Uterus (tissue), 4 donors: Measurements from ENCODE around the gene LASP1. TPM values are rescaled to one million over a fixed set of nuclear protein-coding genes. Genes with fewer than 3 reads are reported as not detected.

Experiments
- DNase-seq, 2 donors: peaks; one replicate each; pipeline ENCODE4 v3.0.0-alpha.2; 2019 to 2020
- H3K27ac ChIP-seq, 2 donors: fragments of 200-600 bp; sonication (generic); 1 replicate in 1 of 2; 2 replicates in 1 of 2; pipeline ENCODE4 v1.5.1; 2016 to 2018
- H3K27me3 ChIP-seq, 2 donors: fragments of 200-600 bp; sonication (generic); one replicate each; pipeline ENCODE4 v1.5.1; 2018 to 2019; ENCODE audit warnings: control low read depth in 1 of 2
- H3K36me3 ChIP-seq, 2 donors: fragments of 200-600 bp; sonication (generic); one replicate each; pipeline ENCODE4 v1.5.1; 2019; ENCODE audit warnings: control low read depth in 1 of 2
- H3K4me1 ChIP-seq, 2 donors: fragments of 200-600 bp; sonication (generic); one replicate each; pipeline ENCODE4 v1.5.1; 2018 to 2019; ENCODE audit warnings: control low read depth in 1 of 2
- H3K4me3 ChIP-seq, 2 donors: fragments of 200-600 bp; sonication (generic); 1 replicate in 1 of 2; 2 replicates in 1 of 2; pipeline ENCODE4 v1.5.1; 2018 to 2019; ENCODE audit warnings: mild to moderate bottlenecking in 1 of 2
- H3K9me3 ChIP-seq, 2 donors: fragments of 200-600 bp; sonication (generic); one replicate each; pipeline ENCODE4 v1.5.1; 2019; ENCODE audit warnings: control low read depth in 1 of 2
- POLR2A ChIP-seq, 2 donors: fragments of 450-650 bp; IDR thresholded peaks; one replicate each; pipeline ENCODE4 v1.6.1; 2016; ENCODE audit warnings: antibody characterized with exemption in 2 of 2, mild to moderate bottlenecking in 1 of 2, moderate library complexity in 1 of 2
- intact Hi-C: fragments of 100-400 bp; cut with DNase I; formaldehyde crosslinking; loops from one replicate; pipeline ENCODE4 v1.15.1; 2023; ENCODE audit warnings: low total_unique reads
- total RNA-seq, 4 donors: library from RNA; depleted of rRNA in 3 of 4; stranded (reverse); fragments of >200 nt in 3 of 4; gene quantifications; one replicate each; pipeline versions ENCODE4 v1.1.0 to v1.2.4, GENCODE V29; 2014 to 2023
- TF ChIP-seq, protein P1 (sequence below), 4 experiments: fragments of 200-600 bp in 2 of 4; fragments of 450-650 bp in 2 of 4; sonication (generic) in 2 of 4; IDR thresholded peaks; one replicate each; pipeline ENCODE4 v1.5.1; 2016 to 2019; ENCODE audit warnings: antibody characterized with exemption in 4 of 4, mild to moderate bottlenecking in 2 of 4, moderate library complexity in 1 of 4
- donor health status: DM: yes; HTN: yes; CAD: no.

LASP1 gene
- total RNA-seq, 4 donors from 2014 or later = 21.2 to 119 (median 58.2) TPM

DNA sequence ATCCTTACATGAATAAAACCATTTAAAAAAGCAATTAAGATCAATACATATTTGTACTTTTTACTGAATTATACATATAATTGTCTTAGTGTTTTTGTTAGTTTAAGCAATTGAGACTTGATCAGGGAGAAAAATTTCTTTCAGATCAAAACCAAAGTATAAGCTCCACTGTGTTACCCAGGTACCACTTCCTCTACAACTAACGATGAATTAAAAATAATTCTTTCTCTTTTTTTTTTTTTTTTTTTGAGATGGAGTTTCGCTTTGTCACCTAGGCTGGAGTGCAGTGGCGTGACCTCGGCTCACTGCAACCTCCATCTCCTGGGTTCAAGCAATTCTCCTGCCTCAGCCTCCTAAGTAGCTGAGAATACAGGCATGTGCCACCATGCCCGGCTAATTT lies 90.5 kb downstream of the LASP1 start:
- Histone ChIP-seq H3K9me3 (no peaks in the 10 kb centered on the region), H3K36me3 (no peaks in the 10 kb centered on the region), H3K27me3 (no peaks in the 10 kb centered on the region), H3K4me3 (no peak overlapping the region), H3K27ac (no peak overlapping the region), H3K4me1 (no peaks in the 10 kb centered on the region)
- intact Hi-C loops = no loop called here
- TF ChIP-seq, protein P1, sequence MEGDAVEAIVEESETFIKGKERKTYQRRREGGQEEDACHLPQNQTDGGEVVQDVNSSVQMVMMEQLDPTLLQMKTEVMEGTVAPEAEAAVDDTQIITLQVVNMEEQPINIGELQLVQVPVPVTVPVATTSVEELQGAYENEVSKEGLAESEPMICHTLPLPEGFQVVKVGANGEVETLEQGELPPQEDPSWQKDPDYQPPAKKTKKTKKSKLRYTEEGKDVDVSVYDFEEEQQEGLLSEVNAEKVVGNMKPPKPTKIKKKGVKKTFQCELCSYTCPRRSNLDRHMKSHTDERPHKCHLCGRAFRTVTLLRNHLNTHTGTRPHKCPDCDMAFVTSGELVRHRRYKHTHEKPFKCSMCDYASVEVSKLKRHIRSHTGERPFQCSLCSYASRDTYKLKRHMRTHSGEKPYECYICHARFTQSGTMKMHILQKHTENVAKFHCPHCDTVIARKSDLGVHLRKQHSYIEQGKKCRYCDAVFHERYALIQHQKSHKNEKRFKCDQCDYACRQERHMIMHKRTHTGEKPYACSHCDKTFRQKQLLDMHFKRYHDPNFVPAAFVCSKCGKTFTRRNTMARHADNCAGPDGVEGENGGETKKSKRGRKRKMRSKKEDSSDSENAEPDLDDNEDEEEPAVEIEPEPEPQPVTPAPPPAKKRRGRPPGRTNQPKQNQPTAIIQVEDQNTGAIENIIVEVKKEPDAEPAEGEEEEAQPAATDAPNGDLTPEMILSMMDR (IDR thresholded peaks at IDR 0.05) = no peak
- no peak for TF ChIP-seq POLR2A (IDR thresholded peaks at IDR 0.05)
- DNase-seq = no peak

DNA sequence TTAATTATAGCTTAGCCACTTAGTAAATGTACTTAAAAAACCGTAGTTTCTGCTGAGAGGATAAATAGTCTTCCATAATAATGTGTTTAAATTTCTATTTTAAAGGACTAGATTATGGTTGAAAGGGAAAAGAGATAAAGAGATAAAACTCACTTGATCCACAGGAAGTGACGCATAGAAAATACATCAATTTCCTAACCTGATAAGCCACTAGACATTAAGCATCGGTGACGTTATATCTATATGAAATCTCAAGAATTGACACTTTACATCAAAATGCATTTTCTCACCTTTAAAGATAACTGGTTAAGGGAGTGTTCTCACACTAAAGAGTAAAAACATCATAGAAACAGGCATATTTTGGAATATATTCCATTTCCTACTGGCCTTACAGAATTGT lies 91.6 kb downstream of the LASP1 start:
- intact Hi-C loops = no loop called here
- Histone ChIP-seq H3K4me3 (no peak overlapping the region), H3K36me3 (no peaks in the 10 kb centered on the region), H3K27me3 (no peaks in the 10 kb centered on the region), H3K4me1 (no peaks in the 10 kb centered on the region), H3K9me3 (no peaks in the 10 kb centered on the region), H3K27ac (no peak overlapping the region)
- DNase-seq = no peak
- TF ChIP-seq, protein P1 (IDR thresholded peaks at IDR 0.05) = no peak
- TF ChIP-seq POLR2A (IDR thresholded peaks at IDR 0.05) = no peak

DNA sequence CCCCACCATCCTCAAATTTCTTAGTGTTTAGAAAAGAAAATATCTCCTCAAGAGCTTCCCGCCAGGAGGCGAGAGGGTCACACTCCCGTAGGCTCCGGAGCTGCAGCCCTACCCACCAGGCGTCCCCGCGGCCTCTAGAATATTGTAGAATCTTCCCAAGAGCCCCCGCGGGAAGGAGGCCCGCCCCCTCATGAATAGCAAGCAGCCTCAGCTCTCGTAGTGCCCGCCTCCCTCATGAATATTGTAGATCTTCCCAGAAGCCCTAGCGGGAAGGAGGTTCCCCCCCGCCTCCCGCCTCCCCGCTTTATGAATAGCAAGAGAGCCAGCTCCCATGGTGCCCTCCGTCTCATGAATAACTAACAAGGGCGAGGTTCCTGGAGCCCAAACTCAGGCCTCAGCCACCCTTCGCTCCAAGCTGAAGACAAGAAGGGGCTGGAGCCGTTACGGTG lies 97.5 kb downstream of the LASP1 start, which contains the start of gene FBXO47:
Gene FBXO47, minus strand, starts transcription at position 114 of the 449 bp plus-strand sequence. CDS start 4,378 bp downstream, outside the sequence.
- peak within 1 kb of the TSS; percentile 7 to 11 for H3K4me3 ChIP-seq
- intact Hi-C loops = no loop called here
- peak; percentile 93 to 96 for DNase-seq
- no peaks in the 10 kb centered on the region for H3K4me1 ChIP-seq
- H3K27ac ChIP-seq = peak within 1 kb of the TSS; percentile 75 to 89
- TF ChIP-seq, protein P1 (IDR thresholded peaks at IDR 0.05) = peak; percentile 23 to 54 (median 37)
- peak; percentile 26 to 67 for TF ChIP-seq POLR2A (IDR thresholded peaks at IDR 0.05)
- no peaks in the 10 kb centered on the region for H3K36me3 ChIP-seq
- H3K27me3 ChIP-seq = no peaks in the 10 kb centered on the region
- no peaks in the 10 kb centered on the region for H3K9me3 ChIP-seq

DNA sequence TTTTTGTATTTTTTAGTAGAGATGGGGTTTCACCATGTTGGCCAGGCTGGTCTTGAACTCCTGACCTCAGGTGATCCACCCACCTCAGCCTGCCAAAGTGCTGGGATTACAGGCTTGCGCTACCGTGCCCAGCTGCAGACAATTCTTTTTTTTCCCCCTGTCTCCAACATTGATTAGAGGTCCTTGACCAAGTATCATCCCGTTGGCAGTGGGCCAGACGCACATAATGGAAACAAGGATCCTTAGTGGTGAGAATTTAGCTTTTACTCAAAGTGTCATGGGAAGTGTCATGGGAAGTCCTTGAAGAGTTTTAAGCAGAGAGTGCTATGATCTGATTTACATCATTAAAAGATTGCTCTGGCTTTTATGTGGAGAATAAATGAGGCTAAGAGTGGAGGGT lies 99.4 kb downstream of the LASP1 start:
- TF ChIP-seq, protein P1 (IDR thresholded peaks at IDR 0.05) = no peak
- no peak for TF ChIP-seq POLR2A (IDR thresholded peaks at IDR 0.05)
- no peaks in the 10 kb centered on the region for H3K9me3 ChIP-seq
- H3K27ac ChIP-seq = no peak overlapping the region
- H3K4me3 ChIP-seq = no peak overlapping the region
- no peaks in the 10 kb centered on the region for H3K27me3 ChIP-seq
- no peaks in the 10 kb centered on the region for H3K36me3 ChIP-seq
- intact Hi-C loops = no loop called here
- no peaks in the 10 kb centered on the region for H3K4me1 ChIP-seq
- DNase-seq = no peak

DNA sequence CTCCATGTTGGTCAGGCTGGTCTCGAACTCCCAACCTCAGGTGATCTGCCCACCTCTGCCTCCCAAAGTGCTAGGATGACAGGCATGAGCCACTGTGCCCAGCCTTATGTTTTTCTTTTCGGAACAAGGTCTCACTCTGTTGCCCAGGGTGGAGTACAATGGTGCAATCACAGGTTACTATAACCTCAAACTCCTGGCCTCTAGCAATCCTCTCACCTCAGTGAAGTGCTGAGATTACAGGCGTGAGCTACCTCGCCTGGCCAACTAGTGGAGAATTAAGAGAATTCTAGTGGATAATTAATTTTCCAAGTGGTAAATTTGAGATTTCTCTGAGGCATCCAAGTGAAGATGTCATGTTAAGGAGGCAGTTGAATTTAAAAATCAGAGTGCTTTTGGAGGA lies 100.3 kb downstream of the LASP1 start:
- no peak overlapping the region for H3K4me3 ChIP-seq
- intact Hi-C loops = no loop called here
- H3K36me3 ChIP-seq = no peaks in the 10 kb centered on the region
- TF ChIP-seq POLR2A (IDR thresholded peaks at IDR 0.05) = no peak
- TF ChIP-seq, protein P1 (IDR thresholded peaks at IDR 0.05) = no peak
- H3K9me3 ChIP-seq = no peaks in the 10 kb centered on the region
- no peak overlapping the region for H3K27ac ChIP-seq
- H3K27me3 ChIP-seq = no peaks in the 10 kb centered on the region
- DNase-seq = no peak
- H3K4me1 ChIP-seq = no peaks in the 10 kb centered on the region
